ENCODE results near the gene LINGO3.

The LINGO3 gene

DNA sequence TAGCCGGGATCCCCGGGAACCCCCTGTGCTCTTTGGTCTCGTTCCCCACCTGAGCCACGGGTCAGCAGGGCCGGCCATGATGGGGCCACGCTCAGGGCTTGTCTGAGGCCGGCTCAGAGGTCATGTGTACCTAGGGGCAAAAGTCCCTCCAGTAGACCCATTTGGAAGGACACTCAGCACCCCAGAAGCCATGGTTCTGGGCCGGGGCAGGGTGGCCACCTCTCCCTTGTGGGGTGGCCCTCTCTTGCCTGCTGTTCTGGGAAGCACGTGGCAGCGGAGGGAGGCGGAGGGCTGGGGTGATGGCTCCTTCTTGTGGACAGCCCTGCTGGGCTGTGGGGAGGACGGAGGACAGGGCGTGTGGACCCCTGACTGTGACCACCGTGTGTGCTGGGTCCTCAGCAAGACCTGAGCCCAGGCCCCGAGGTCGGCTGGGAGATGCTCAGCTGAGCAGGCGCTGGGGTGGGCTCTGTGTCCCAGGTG lies 19.6 kb downstream of the LINGO3 start:
- in situ Hi-C loops (cut with MboI; ENCODE audit: low pct_unique_long_range_greater_than_20kb, low sequenced_read_pairs, unreplicated experiment), result no loop called here
- TF ChIP-seq, protein P1, sequence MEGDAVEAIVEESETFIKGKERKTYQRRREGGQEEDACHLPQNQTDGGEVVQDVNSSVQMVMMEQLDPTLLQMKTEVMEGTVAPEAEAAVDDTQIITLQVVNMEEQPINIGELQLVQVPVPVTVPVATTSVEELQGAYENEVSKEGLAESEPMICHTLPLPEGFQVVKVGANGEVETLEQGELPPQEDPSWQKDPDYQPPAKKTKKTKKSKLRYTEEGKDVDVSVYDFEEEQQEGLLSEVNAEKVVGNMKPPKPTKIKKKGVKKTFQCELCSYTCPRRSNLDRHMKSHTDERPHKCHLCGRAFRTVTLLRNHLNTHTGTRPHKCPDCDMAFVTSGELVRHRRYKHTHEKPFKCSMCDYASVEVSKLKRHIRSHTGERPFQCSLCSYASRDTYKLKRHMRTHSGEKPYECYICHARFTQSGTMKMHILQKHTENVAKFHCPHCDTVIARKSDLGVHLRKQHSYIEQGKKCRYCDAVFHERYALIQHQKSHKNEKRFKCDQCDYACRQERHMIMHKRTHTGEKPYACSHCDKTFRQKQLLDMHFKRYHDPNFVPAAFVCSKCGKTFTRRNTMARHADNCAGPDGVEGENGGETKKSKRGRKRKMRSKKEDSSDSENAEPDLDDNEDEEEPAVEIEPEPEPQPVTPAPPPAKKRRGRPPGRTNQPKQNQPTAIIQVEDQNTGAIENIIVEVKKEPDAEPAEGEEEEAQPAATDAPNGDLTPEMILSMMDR (IDR thresholded peaks at IDR 0.05; ENCODE audit: extremely low read depth, insufficient read depth, missing control alignments), result no peak
- DNase-seq (ENCODE audit: low spot score), result no peak

DNA sequence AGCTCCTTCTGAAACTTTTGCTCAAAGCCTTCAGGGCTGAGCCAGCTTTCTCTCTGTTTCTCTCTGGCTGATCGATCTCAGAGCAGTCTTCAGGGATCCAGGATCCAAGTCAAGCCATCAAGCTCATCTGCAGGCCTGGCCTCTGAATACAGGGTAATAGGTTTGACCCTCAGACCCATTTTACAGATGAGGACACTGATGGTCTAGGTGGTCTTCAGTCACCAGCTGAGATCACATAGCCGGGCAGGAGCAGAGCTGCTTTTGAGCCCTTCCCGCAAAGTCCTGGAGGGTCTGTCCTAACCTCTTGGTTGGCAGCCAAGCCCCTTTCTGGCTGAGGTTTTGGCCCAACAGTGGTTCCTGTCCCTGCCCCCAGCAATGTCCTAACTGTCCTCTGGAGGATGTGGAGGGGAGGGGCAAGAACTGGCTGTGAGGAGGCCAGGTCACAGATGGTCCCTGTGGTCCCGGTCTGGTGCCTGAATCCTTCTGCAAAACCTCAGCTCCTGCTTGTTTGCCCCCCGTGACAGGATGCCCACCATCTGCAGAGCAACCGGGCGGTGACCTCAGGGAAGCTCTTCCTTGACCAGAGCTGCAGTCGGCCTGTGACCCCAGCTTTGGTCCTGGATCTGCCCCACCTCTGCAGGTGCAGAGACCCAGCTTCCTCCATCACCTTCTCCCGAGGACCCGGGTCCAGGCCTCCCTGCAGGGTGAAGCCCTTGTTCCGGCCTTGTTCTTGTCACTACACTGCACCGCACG lies 20.2 kb downstream of the LINGO3 start:
- in situ Hi-C loops (cut with MboI; ENCODE audit: low pct_unique_long_range_greater_than_20kb, low sequenced_read_pairs, unreplicated experiment), result no loop called here
- DNase-seq (ENCODE audit: low spot score), result no peak
- TF ChIP-seq, protein P1 (IDR thresholded peaks at IDR 0.05; ENCODE audit: extremely low read depth, insufficient read depth, missing control alignments), result no peak

DNA sequence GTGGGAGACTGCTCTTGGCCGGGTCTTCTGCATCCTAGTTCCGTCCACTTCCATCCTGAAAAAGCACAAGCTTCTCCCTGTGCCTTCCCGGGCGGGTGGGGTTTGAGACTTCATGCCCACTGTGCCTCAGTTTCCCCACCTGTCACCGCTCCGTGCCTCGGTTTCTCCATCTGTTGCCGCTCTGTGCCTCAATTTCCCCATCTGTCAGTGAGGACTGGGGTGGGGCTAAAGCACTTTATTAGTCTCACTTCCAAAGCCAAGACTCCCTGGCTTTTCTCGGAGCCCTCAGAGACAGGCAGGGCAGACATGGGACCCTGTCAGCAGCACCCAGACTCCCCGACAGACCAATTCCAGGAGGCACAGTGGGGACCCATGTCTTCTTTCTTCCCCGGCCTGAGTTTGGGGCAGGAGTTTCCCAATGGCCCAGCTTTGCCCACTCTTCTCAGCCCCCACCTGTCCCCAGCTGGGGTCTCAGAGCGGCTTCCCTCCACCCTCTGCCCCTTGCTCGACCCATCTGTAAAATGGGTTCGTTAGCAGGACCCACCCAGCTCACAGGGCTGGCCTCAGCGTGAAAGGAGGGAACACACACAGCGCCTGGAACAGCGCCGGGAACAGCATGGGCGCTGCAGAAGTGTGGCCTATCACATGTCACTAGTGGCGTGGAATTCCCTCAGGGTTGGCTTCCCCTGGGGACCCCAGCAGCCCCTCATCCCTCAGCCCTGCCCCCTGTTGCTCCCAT lies 21.4 kb downstream of the LINGO3 start:
- TF ChIP-seq, protein P1 (IDR thresholded peaks at IDR 0.05; ENCODE audit: extremely low read depth, insufficient read depth, missing control alignments), result no peak
- in situ Hi-C loops (cut with MboI; ENCODE audit: low pct_unique_long_range_greater_than_20kb, low sequenced_read_pairs, unreplicated experiment), result no loop called here
- no peak for DNase-seq (ENCODE audit: low spot score)

DNA sequence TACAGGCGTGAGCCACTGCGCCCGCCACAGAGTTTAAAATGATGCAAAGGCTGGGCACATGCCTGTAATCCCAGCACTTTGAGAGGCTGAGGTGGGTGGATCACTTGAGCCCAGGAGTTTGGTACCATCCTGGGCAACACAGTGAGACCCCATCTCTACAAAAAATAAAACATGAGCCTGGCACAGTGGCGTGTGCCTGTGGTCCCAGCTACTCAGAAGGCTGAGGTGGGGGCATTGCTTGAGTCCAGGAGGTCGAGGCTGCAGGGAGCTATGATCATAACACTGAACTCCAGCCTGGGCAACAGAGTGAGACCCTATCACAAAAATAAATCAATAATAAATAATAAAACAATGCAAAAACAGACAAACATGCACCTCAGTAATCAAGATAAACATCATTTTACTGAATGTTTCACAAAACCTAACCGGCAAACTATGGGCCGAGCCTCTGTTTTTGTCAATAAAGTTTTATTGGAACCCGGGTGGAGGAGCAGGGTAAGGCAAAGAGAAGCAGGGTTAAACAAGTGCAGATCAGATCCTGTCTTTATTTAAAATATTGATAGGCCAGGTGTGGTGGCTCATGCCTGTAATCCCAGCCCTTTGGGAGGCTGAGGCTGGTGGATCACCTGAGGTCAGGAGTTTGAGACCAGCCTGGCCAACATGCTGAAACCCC lies 24.0 kb downstream of the LINGO3 start:
- in situ Hi-C loops (cut with MboI; ENCODE audit: low pct_unique_long_range_greater_than_20kb, low sequenced_read_pairs, unreplicated experiment), result no loop called here
- TF ChIP-seq, protein P1 (IDR thresholded peaks at IDR 0.05; ENCODE audit: extremely low read depth, insufficient read depth, missing control alignments), result no peak
- no peak for DNase-seq (ENCODE audit: low spot score)

DNA sequence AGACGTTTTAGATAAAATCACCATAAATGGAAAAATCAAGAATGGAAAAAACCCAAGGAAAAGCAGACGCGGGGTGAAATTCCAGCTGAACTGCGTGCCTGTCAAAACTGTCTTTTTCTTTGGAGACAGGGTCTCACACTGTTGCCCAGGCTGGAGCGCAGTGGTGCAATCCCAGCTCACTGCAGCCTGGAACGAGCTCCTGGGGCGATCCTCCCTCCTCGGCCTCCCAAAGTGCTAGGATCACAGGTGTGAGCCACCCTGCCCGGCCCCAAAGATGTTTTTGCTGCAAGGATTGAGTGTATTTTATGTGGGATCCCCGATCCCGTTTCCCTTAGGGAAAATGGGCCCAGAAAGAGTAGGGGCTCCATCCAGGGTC lies 25.1 kb downstream of the LINGO3 start:
- DNase-seq (ENCODE audit: low spot score), result no peak

More for the DNA sequence above, 25.1 kb downstream of the LINGO3 start:
- in situ Hi-C loops (cut with MboI; ENCODE audit: low pct_unique_long_range_greater_than_20kb, low sequenced_read_pairs, unreplicated experiment), result no loop called here
- TF ChIP-seq, protein P1 (IDR thresholded peaks at IDR 0.05; ENCODE audit: extremely low read depth, insufficient read depth, missing control alignments), result no peak
